K562 (cell line): ENCODE results near the gene CD82. TPM values are rescaled to one million over a fixed set of nuclear protein-coding genes. Genes with fewer than 3 reads are reported as not detected.
A peak's percentile ranks its signal among the peaks of the same experiment; 100 is the strongest.
"Not testable (repeated sequence)": the region's sequence is repeated elsewhere in the genome, so short reads cannot be mapped to it uniquely, and the experiment has no call there.

Source experiments
- ATAC-seq: fragments of 200-7000 bp; cut with Tn5 transposase; 3 replicates; pipeline ENCODE4 v1.9.1; 2020; ENCODE audit warnings: moderate library complexity
- BruUV-seq: library from RNA; stranded (reverse); fragments of 400-500 nt; replicated peaks from 2 replicates; lab custom pipeline; 2021; lab: Mats Ljungman, UMichigan
- CTCF ChIA-PET: fragments of 300-600 bp; formaldehyde crosslinking; extraction: SDS; loops from one replicate; lab custom pipeline; 2021; ENCODE audit warnings: low intra/inter-chr PET ratio; lab: Yijun Ruan, JAX
- POLR2A ChIA-PET: fragments of 300-600, 350-650 bp; sonication (Branson Sonifier 250); formaldehyde crosslinking; extraction: SDS; loops from one replicate; lab custom pipeline; 2021; ENCODE audit warnings: antibody characterized with exemption, inconsistent platforms; lab: Yijun Ruan, JAX
- DNase-seq, 4 experiments: peaks; one replicate each; pipeline versions ENCODE4 v3.0.0 to v3.0.0-alpha.2; 2011 to 2018; ENCODE audit warnings: low spot score in 3 of 4, mixed read lengths in 3 of 4; ENCODE audit errors: extremely low read depth in 1 of 4
- FAIRE-seq: peaks from 2 replicates; lab custom pipeline; 2011; peaks lifted over from hg19 to GRCh38; lab: Jason Lieb, UNC
- H2AFZ ChIP-seq: 2 replicates; pipeline ENCODE4 v1.6.0; 2011; ENCODE audit warnings: low read depth, low read length, control low read depth, inconsistent platforms
- H3K27ac ChIP-seq: fragments of 200-600 bp; 3 replicates; pipeline ENCODE4 v1.8.0; 2011; ENCODE audit warnings: low read depth, mild to moderate bottlenecking, control low read depth, inconsistent platforms, low read length, moderate library complexity, mixed read lengths; ENCODE audit errors: extremely low read depth
- H3K27me3 ChIP-seq, 2 experiments: fragments of 300-600 bp in 1 of 2; 2 replicates in 1 of 2; 3 replicates in 1 of 2; pipeline versions ENCODE4 v1.6.0 to v1.8.0; 2011; ENCODE audit warnings: inconsistent platforms in 2 of 2, low read length in 2 of 2, mild to moderate bottlenecking in 1 of 2, mixed read lengths in 1 of 2, moderate library complexity in 1 of 2; ENCODE audit not compliant: control insufficient read depth in 2 of 2, insufficient read depth in 2 of 2
- H3K36me3 ChIP-seq: fragments of 300-600 bp; 3 replicates; pipeline ENCODE4 v1.8.0; 2011; ENCODE audit warnings: mild to moderate bottlenecking, low read length, inconsistent platforms; ENCODE audit not compliant: control insufficient read depth, insufficient read depth
- H3K4me1 ChIP-seq, 2 experiments: fragments of 200-600 bp in 1 of 2; replicated peaks in 1 of 2; 2 replicates in 1 of 2; 3 replicates in 1 of 2; pipeline versions ENCODE4 v1.5.1 to v1.8.0; 2011; ENCODE audit warnings: inconsistent platforms in 2 of 2, low read length in 2 of 2, mild to moderate bottlenecking in 1 of 2, mixed read lengths in 1 of 2, moderate library complexity in 1 of 2; ENCODE audit not compliant: control insufficient read depth in 2 of 2, insufficient read depth in 2 of 2
- H3K4me2 ChIP-seq: 2 replicates; pipeline ENCODE4 v1.6.1; 2011; ENCODE audit warnings: low read length, control low read depth, inconsistent platforms, mixed read lengths; ENCODE audit not compliant: insufficient read depth
- H3K4me3 ChIP-seq: fragments of 200-600 bp; sonication (generic), shearing (Covaris generic); 2 replicates; pipeline ENCODE4 v1.5.1; 2016; ENCODE audit warnings: control low read depth, inconsistent platforms
- H3K79me2 ChIP-seq: fragments of 200-600 bp; 3 replicates; pipeline ENCODE4 v1.8.0; 2011; ENCODE audit warnings: low read length, inconsistent platforms; ENCODE audit not compliant: control insufficient read depth, insufficient read depth
- H3K9ac ChIP-seq, 2 experiments: 2 replicates each; pipeline versions ENCODE4 v1.6.0 to v1.6.1; 2011; ENCODE audit warnings: low read depth in 2 of 2, low read length in 2 of 2, control low read depth in 1 of 2, inconsistent platforms in 1 of 2, mild to moderate bottlenecking in 1 of 2, mixed read lengths in 1 of 2; ENCODE audit not compliant: insufficient read depth in 1 of 2
- H3K9me1 ChIP-seq: one replicate; pipeline ENCODE4 v1.6.0; 2011; ENCODE audit warnings: inconsistent platforms, mild to moderate bottlenecking, low read length, moderate library complexity; ENCODE audit not compliant: control insufficient read depth, insufficient read depth
- H3K9me3 ChIP-seq: replicated peaks from 2 replicates; pipeline ENCODE4 v1.5.1; 2011; ENCODE audit warnings: low read depth, low read length, inconsistent platforms; ENCODE audit not compliant: control insufficient read depth, insufficient read depth
- H4K20me1 ChIP-seq: replicated peaks from 2 replicates; pipeline ENCODE4 v1.6.1; 2011; ENCODE audit warnings: low read length, inconsistent platforms, mixed read lengths; ENCODE audit not compliant: control insufficient read depth, insufficient read depth
- CREB3 ChIP-seq: fragments of 450-650 bp; conservative IDR thresholded peaks from 2 replicates; pipeline ENCODE4 v1.6.1; 2016; ENCODE audit warnings: missing genetic modification characterization, low read depth, mild to moderate bottlenecking, missing compliant biosample characterization, moderate library complexity
- RFX1 ChIP-seq: fragments of 450-650 bp; IDR thresholded peaks from 2 replicates; pipeline ENCODE4 v1.6.1; 2016; ENCODE audit warnings: mild to moderate bottlenecking, moderate library complexity
- WGBS: fragments of 100-300 bp; shearing (Covaris generic); methylation state at CpG from one replicate; pipeline ENCODE4 v1.1.6; 2016; ENCODE audit warnings: low coverage, mixed read lengths; ENCODE audit not compliant: insufficient coverage; ENCODE audit errors: missing lambda C conversion rate; 5-methylcytosine and 5-hydroxymethylcytosine counted together
- in situ Hi-C: fragments of 300-500 bp; cut with MboI; formaldehyde crosslinking; loops from 4 replicates; pipeline ENCODE4 v1.15.0; 2018; ENCODE audit warnings: inconsistent platforms, mixed read lengths
- intact Hi-C: fragments of 100-400 bp; cut with micrococcal nuclease; formaldehyde crosslinking; loops from 2 replicates; pipeline ENCODE4 v1.14.2; 2022
- polyA plus RNA-seq, 8 experiments: library from polyadenylated mRNA; depleted of rRNA in 4 of 8; stranded (reverse) in 5 of 8; unstranded in 3 of 8; fragments of >200 nt; fragmentation: Nextera tagmentation in 2 of 8; fragmentation: Illumina TruSeq in 1 of 8; extraction: Ambion mirVana in 2 of 8; extraction: Trizol in 1 of 8; gene quantifications; 2 replicates each; pipeline versions ENCODE4 v1.2.1 to v1.2.3, GENCODE V29; 2011 to 2014; ENCODE audit warnings: inconsistent platforms in 1 of 8, missing spikeins in 1 of 8
- total RNA-seq, 7 experiments: library from RNA; depleted of rRNA in 6 of 7; stranded (reverse); fragments of >200 nt in 6 of 7; fragmentation: Illumina TruSeq in 2 of 7; extraction: Trizol in 2 of 7; gene quantifications; 2 replicates each; pipeline versions ENCODE4 v1.2.1 to v1.2.3, GENCODE V29; 2011 to 2021; ENCODE audit warnings: low replicate concordance in 1 of 7

Gene CD82
- total and polyA plus RNA-seq, 9 of the 15 experiments (the other 6 are each of a cell fraction or from before 2014, with no cell fraction given) = 0.27 to 9.4 (median 3.0) TPM

- BruUV-seq, H3K36me3 ChIP-seq, H3K79me2 ChIP-seq, in situ Hi-C loops, ATAC-seq, CTCF ChIA-PET, intact Hi-C loops, H4K20me1 ChIP-seq, H3K4me3 ChIP-seq, DNase-seq, H3K9me3 ChIP-seq: not testable (repeated sequence)
- Histone ChIP-seq H3K27ac (peak overlapping the region; percentile 56; the same call in 2 of the 3 replicates), H2AFZ (peak overlapping the region; percentile 67), H3K4me1 (peaks cover 9 to 31% of the 10 kb centered on the region in 2 experiments)
- TF ChIP-seq CREB3 = 0 out of 2 replicates have a peak, but pooled peaks have one; percentile 5
- 0 out of 2 replicates have a peak, but pooled peaks have one; percentile 21 for TF ChIP-seq RFX1
- TF ChIP-seq, all 486 proteins: peak for 2; not testable (repeated sequence) for 484
- POLR2A ChIA-PET = interaction anchor here (0.6 kb wide), 1 partner anchor 138 kb away, joined by 3 read pairs; no protein-coding TSS in a partner anchor
- not testable (repeated sequence) for H3K4me2 ChIP-seq, H3K9me1 ChIP-seq, FAIRE-seq, H3K9ac ChIP-seq, H3K27me3 ChIP-seq
- 40% methylated on average over 5 of the region's 5 CpGs for WGBS
Measured at GRCh38 chr11:44548961-44549749, 16.3 kb upstream of the CD82 start.
